Frontal cortex (tissue), 4 donors: ENCODE data around the gene PDAP1. TPM values are rescaled to one million over a fixed set of nuclear protein-coding genes. Genes with fewer than 3 reads are reported as not detected.
A peak's percentile ranks its signal among the peaks of the same experiment; 100 is the strongest.
"Not testable (repeated sequence)": the region's sequence is repeated elsewhere in the genome, so short reads cannot be mapped to it uniquely, and the experiment has no call there.

ENCODE experiments used
- DNase-seq, 2 donors: peaks; one replicate each; pipeline ENCODE4 v3.0.0; 2012; ENCODE audit warnings: low spot score in 2 of 2
- FAIRE-seq: peaks from 2 replicates; lab custom pipeline; 2012; peaks lifted over from hg19 to GRCh38; lab: Jason Lieb, UNC
- total RNA-seq: library from RNA; depleted of rRNA; stranded (reverse); fragments of >200 nt; gene quantifications from one replicate; pipeline ENCODE4 v1.2.3, GENCODE V29; 2014
- donor health status: control.
- donor health status: control.
- donor health status: control.

The PDAP1 gene, protein sequence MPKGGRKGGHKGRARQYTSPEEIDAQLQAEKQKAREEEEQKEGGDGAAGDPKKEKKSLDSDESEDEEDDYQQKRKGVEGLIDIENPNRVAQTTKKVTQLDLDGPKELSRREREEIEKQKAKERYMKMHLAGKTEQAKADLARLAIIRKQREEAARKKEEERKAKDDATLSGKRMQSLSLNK
- 15.1 TPM for total RNA-seq

GRCh38 chr7:99408379-99409191 is at the start of gene PDAP1, which contains the start of gene BUD31:
PDAP1 (minus strand) TSS chr7:99408597; CDS start chr7:99408548, 49 bp downstream.
BUD31 (plus strand) TSS chr7:99408969; CDS start chr7:99411093, 2,124 bp downstream.
- no peak for FAIRE-seq

DNA sequence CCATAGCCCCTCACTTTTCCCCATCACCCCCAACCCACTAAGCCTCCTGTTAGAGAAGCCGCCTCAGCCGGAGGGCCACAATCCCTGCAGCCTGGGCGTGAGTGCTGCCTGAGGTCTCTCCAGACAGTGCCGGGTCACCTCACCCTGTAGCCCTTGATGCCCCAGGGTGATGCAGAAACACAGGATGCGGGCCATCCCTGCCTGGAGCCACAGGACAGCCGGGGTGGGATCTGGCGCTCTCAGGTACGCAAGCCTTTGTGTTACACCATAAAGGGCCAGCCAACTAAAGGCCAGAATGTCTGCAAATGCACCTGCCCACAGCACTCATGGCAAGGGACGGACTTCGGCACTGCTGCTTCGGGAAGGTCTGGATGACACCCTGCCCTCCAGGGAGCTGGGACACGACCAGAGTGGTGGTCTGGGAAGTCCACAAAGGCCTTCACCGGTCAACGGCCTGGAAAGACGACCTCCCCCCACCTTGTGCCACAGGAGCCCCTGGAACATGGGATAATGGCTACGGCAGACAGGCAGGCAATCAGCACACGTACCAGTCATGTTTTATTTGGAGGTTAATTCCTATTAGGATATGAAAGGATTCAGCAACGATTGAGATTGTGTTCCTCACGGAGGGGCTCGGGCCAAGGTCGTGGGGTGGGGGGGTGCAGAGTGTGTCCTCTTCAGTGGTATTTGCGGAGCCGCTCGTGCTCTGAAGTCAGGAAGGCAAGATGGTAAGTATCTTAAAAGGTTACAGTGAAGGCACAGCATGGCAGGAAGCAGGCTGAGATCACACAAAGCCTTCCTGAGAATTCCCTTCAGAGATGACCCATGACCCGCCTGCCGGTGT is 49.5 kb upstream of the PDAP1 start:
- DNase-seq (no peak), FAIRE-seq (no peak)

More at GRCh38 chr7:99408379-99409191, at the start of gene PDAP1, which contains the start of gene BUD31:
- DNase-seq: peak; percentile 94

DNA sequence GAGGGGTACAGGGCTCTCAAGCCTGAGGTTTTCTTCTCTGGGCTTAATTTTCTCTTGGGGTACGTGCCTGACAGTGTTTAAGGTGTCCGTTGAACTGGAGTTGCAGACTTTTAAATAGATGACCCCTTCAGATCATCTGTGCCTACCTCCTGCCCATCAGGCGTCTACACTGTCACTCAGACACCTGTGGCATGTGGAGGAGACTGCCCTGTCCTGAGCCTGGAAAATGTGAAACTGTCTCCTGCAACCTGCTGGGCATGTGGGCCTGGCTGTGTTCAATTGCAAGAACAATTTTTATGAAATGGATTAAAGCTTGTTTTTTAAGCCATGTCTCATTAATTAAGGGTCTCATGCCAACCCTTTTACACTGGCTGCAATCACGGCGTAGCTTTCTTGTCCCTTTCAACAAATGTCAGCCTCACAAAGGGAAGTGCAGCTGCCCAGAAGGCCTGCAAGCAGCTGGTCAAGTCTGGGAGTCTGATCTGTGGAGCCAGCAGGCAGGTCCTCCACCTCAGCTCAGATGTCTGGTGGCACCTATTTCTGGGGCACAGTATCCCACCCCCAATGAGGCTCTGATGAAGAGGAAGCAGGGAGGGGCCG is 48.8 kb upstream of the PDAP1 start:
- DNase-seq (no peak), FAIRE-seq (no peak)

DNA sequence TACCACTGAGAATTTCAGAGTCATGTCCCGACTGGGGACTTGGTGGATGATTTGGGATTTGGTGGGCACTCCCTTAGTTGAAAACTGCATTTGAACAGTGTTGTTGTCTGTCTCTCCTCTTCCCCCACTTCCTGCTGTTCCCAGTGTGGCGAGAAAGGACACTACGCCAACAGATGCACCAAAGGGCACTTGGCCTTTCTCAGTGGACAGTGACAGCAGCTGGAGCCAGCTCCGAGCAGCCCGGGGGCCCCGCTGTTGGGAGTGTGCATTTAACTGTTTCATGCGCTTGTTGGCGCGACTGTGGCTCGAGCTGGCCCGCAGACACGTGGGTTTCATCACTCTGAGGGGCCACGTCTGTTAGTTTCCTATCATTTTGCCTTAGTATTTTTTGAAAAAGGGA is 47.9 kb upstream of the PDAP1 start:
- DNase-seq (no peak), FAIRE-seq (no peak)

- FAIRE-seq (no peak), DNase-seq (no peak)
Observed at GRCh38 chr7:99455874-99456273, 47.5 kb upstream of the PDAP1 start.

- DNase-seq (no peak), FAIRE-seq (no peak)
Observed at GRCh38 chr7:99453105-99453504, 44.7 kb upstream of the PDAP1 start.

DNA sequence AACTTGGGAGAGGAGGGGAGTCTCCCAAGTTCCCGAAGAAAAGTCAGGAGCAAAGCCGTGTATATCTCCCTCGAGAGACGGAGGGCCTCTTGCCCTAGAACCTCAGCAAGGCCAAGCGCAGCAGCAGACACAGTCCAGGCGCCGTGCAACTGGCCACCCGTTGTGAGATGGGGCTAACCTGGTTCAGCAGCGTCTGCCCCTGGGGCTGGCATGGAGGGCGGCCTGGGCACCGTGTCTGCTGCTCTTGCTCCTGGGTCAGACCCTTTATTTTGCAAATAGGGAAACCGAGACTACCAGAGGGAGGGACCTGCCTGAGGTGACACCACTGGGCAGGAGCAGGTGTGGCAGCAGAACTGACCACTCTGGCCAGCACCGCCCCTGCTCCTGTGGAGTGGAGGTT is 44.1 kb upstream of the PDAP1 start:
- FAIRE-seq (no peak), DNase-seq (no peak)

GRCh38 chr7:99451936-99452335 is 43.5 kb upstream of the PDAP1 start:
- peak in 1 of 2 donors; percentile 51 for DNase-seq
- no peak for FAIRE-seq

- no peak for DNase-seq
- no peak for FAIRE-seq
Observed at GRCh38 chr7:99449326-99449725, 40.9 kb upstream of the PDAP1 start.

- DNase-seq: no peak
- no peak for FAIRE-seq
Observed at GRCh38 chr7:99448855-99449254, 40.5 kb upstream of the PDAP1 start.

DNA sequence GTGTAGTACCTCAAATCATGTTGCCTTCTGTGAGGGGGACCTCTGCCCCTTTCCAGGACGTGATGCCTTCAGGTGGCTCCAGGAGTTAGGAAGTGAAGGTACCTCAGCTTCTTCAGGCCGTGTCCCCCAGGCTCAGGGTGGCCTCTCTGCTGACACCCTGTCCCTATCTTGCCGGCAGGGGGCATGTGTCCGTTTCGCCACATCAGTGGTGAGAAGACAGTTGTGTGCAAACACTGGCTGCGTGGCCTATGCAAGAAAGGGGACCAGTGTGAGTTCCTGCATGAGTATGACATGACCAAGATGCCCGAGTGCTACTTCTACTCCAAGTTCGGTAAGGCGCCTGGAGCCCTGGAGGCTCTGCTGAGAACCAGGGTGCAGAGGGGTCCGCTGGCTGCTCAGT is 39.5 kb upstream of the PDAP1 start:
- FAIRE-seq: no peak
- DNase-seq: no peak

DNA sequence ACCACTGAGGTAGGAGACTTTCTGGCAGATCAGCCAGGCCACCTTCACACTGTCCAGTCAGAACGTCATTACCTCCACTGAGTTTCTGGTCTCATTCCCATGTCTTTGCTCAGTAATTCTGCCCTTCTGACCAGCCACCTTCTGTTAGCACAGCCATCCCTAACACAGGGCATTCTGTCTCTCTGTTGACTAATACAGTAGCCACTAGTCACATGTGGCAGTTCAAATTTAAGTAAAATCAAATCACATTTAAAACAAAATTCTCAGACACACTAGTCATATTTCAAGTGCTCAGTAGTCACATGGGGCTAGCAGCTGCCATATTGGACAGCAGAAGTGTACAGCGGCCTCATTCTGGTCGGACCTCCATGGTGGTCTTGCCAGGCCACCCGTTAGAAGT is 37.7 kb upstream of the PDAP1 start:
- no peak for DNase-seq
- no peak for FAIRE-seq

GRCh38 chr7:99440195-99440594 is 31.8 kb upstream of the PDAP1 start:
- no peak for DNase-seq
- FAIRE-seq: no peak

DNA sequence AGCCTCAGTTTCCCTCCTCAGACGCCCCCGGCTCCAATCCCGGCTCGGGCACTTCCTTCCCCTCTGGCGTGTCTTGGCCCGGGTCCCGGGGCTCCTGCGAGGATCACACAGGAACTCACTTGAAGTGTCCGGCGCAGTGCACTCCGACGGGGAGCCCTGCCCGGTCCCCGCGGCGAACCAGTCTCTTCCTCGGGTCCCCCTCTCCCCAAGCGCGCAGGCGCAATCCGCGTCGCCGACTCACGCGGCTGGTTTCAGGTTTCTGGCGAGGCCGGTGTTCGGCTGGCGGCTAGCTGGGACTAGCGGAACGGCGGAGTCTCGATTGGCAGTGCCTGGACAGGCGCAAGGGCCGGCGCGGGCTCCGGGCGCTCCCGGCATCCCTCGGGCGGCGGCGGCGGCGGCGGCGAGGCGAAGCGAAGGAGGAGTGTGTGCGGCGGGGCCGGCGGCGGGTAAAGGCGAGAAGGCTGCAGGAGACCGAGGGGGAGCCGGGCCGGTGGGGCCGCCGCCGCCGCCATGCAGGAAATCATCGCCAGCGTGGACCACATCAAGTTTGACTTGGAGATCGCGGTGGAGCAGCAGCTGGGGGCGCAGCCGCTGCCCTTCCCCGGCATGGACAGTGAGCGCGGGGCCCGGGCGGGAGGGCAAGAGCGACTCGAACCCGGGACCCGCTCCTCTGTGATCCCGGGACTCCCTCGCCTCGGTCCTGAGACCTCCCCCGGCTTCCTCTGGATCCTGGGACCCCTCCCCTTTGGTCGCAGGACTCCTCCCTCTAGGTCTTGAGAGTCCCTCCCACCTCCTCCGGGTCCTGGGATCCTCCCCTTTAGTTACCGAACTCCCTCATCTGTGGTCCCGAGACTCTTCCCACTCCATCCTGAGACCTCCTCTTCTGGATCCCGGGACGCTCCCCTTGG is 30.4 kb upstream of the PDAP1 start, which contains the start of the genes CPSF4 and PTCD1:
Gene CPSF4, plus strand, starts transcription at position 371 of the 908 bp plus-strand sequence. Its CDS starts 140 bp downstream, at position 511.
Gene PTCD1, minus strand, starts transcription at position 226 of the 908 bp plus-strand sequence. CDS start 3,556 bp downstream, outside the sequence.
- DNase-seq: peak; percentile 96 to 97
- FAIRE-seq: no peak

GRCh38 chr7:99437946-99438572 is 29.7 kb upstream of the PDAP1 start:
- FAIRE-seq (no peak), DNase-seq (no peak)

DNA sequence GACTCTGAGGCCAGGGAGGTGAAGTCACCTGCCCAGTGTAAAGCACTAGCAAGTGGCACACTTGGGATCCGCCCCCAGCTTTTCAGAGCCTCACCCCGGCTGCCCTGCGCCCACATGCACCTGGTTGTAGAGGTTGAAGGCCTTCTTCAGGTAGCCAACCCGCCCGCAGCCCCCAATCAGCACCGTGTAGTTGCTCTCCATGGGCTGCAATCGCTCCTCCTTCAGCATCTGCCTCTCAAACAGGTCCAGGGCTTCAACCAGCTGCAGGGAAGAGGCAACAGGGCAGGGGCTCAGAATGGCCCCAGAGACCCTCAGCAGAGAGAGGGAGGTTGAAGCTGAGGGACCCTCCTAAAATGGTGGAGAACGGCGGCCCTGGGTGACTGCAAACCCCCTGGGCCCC is 24.8 kb upstream of the PDAP1 start:
- FAIRE-seq: no peak
- no peak for DNase-seq

DNA sequence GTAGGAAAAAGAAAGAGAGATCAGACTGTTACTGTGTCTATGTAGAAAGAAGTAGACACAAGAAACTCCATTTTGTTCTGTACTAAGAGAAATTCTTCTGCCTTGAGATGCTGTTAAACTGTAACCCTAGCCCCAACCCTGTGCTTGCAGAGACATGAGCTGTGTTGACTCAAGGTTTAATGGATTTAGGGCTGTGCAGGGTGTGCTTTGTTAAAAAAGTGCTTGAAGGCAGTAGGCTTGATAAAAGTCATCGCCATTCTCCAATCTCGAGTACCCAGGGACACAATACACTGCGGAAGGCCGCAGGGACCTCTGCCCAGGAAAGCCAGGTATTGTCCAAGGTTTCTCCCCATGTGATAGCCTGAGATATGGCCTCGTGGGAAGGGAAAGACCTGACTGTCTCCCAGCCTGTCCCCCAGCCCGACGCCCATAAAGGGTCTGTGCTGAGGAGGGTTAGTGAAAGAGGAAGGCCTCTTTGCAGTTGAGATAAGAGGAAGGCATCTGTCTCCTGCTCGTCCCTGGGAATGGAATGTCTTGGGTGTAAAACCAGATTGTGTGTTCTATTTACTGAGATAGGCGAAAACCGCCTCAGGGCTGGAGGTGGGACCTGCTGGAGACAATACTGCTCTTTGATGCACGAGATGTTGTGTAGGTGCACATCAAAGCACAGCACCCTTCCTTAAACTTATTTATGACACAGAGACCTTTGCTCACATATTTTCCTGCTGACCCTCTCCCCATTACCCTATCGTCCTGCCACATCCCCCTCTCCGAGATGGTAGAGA is 23.6 kb upstream of the PDAP1 start:
- DNase-seq, FAIRE-seq: not testable (repeated sequence)

- FAIRE-seq (no peak), DNase-seq (no peak)
Observed at GRCh38 chr7:99429756-99430155, 21.4 kb upstream of the PDAP1 start.
